ENCODE data around the gene LYPD6. TPM values are rescaled to one million over a fixed set of nuclear protein-coding genes. Genes with fewer than 3 reads are reported as not detected.
A peak's percentile ranks its signal among the peaks of the same experiment; 100 is the strongest.

LYPD6 gene
- total RNA-seq, 1 donor from 2014 or later = 0.26 TPM

DNA sequence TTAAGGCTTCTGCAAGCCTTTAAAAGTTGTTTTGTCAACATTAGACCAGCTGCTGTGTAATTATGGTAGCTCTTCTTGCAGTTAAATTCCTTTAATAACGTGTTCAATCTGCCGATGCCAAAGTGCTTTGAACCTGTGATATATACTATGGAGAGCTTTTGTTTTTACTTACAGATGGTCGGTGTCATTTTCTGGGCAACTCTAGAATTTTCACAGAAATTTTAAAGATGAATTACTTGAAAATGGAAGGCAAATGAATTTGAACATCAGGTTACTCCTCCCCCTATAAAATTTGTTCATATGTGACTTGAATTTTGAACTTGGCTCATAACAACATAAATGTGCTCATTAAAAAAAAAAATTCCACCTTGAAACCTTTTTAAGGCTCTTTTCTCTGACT, 23.0 kb downstream of the LYPD6 start:
- TF ChIP-seq, protein P1, sequence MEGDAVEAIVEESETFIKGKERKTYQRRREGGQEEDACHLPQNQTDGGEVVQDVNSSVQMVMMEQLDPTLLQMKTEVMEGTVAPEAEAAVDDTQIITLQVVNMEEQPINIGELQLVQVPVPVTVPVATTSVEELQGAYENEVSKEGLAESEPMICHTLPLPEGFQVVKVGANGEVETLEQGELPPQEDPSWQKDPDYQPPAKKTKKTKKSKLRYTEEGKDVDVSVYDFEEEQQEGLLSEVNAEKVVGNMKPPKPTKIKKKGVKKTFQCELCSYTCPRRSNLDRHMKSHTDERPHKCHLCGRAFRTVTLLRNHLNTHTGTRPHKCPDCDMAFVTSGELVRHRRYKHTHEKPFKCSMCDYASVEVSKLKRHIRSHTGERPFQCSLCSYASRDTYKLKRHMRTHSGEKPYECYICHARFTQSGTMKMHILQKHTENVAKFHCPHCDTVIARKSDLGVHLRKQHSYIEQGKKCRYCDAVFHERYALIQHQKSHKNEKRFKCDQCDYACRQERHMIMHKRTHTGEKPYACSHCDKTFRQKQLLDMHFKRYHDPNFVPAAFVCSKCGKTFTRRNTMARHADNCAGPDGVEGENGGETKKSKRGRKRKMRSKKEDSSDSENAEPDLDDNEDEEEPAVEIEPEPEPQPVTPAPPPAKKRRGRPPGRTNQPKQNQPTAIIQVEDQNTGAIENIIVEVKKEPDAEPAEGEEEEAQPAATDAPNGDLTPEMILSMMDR (IDR thresholded peaks at IDR 0.05; ENCODE audit: insufficient read depth, low read length, severe bottlenecking) = no peak
- Histone ChIP-seq H3K4me3 (ENCODE audit: low read depth, low read length) (no peak overlapping the region), H3K27me3 (ENCODE audit: control insufficient read depth, insufficient read depth, low read length) (no peaks in the 10 kb centered on the region), H3K36me3 (ENCODE audit: control insufficient read depth, insufficient read depth, low read length) (no peaks in the 10 kb centered on the region)
- no peak for FAIRE-seq
- DNase-seq (ENCODE audit: low read depth) = no peak

DNA sequence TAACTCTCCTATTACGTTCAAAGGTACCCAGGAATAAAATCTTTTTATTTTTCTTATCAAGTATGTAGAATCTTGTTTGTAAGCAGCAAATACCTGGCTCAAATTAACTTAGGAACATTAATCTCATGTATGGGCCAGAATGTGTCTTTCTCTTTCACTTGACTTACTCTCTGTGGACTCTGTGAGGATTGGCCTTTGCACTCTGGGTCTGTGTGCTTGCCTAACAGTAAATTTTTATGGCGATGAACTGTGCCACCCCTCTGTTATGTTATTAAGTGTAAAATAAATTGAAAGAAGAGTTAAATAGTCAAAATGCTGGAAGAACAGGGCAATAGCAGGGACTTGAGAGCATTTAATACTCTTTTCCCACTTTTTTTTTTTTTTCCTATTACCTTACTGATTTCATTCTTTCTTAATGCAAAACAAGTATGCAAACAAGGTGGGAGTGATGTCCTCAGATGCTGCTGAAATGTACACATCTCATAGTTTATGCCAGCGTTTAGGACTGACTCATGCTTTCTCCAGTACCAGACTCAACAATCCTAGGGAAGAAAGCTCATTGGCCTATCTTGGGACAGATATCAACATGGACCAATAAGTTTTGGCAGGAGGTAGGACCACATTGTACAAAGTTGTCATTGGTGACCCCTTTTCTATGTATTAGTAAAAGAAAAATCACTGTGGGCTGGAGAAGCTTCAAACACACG, 25.5 kb downstream of the LYPD6 start:
- FAIRE-seq = no peak
- Histone ChIP-seq H3K27me3 (ENCODE audit: control insufficient read depth, insufficient read depth, low read length) (no peaks in the 10 kb centered on the region), H3K4me3 (ENCODE audit: low read depth, low read length) (no peak overlapping the region), H3K36me3 (ENCODE audit: control insufficient read depth, insufficient read depth, low read length) (no peaks in the 10 kb centered on the region)
- DNase-seq (ENCODE audit: low read depth) = no peak
- TF ChIP-seq, protein P1 (IDR thresholded peaks at IDR 0.05; ENCODE audit: insufficient read depth, low read length, severe bottlenecking) = no peak

DNA sequence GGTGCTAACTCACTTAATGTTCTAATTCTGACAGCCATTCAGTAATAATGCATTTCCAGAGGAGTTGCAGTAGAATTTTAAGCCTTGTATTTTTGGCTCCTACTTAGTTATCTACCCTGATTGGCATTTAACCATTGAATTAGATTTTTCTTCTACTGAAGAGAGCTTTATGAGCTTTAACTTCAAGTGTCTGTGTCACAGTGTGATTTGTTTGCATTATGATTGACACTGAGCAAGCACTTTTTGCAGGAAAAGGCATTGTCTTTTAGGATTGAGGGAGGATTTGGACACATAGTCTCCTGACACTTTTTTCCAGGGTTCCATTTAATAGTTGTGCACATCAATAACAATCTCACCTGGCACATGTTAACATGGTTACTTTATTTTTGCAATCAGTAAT, 26.7 kb downstream of the LYPD6 start:
- FAIRE-seq (peak; percentile 7), DNase-seq (ENCODE audit: low read depth) (no peak)
- TF ChIP-seq, protein P1 (IDR thresholded peaks at IDR 0.05; ENCODE audit: insufficient read depth, low read length, severe bottlenecking) = no peak
- H3K4me3 ChIP-seq (ENCODE audit: low read depth, low read length) = no peak overlapping the region
- H3K36me3 ChIP-seq (ENCODE audit: control insufficient read depth, insufficient read depth, low read length) = no peaks in the 10 kb centered on the region
- H3K27me3 ChIP-seq (ENCODE audit: control insufficient read depth, insufficient read depth, low read length) = no peaks in the 10 kb centered on the region

- FAIRE-seq (peak; percentile 50), DNase-seq (ENCODE audit: low read depth) (peak; percentile 47)
- TF ChIP-seq, protein P1 (IDR thresholded peaks at IDR 0.05; ENCODE audit: insufficient read depth, low read length, severe bottlenecking) = no peak
- no peaks in the 10 kb centered on the region for H3K36me3 ChIP-seq (ENCODE audit: control insufficient read depth, insufficient read depth, low read length)
- no peak overlapping the region for H3K4me3 ChIP-seq (ENCODE audit: low read depth, low read length)
- H3K27me3 ChIP-seq (ENCODE audit: control insufficient read depth, insufficient read depth, low read length) = no peaks in the 10 kb centered on the region
Measured at GRCh38 chr2:149360106-149360505, 29.7 kb downstream of the LYPD6 start.

DNA sequence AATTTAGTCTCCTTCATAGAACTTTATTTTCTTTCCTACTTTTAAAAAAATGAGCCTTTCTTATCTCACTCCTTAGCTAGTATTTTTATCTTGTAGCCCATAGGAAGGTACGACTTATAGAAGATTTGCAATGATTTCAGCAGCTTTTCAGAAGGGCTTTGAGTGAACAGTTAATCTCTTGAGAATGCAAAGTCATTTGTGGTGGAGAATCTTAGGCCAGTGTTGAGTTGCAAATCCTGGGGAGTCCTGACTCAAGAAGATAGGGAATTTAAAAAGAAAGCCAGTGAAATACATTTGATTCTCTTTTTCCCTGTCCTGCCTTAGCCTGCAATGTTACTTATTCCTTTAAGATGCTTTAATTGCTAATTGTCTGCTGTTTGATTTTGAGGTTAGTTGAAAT, 33.6 kb downstream of the LYPD6 start:
- no peak for FAIRE-seq
- TF ChIP-seq, protein P1 (IDR thresholded peaks at IDR 0.05; ENCODE audit: insufficient read depth, low read length, severe bottlenecking) = no peak
- no peak overlapping the region for H3K4me3 ChIP-seq (ENCODE audit: low read depth, low read length)
- H3K27me3 ChIP-seq (ENCODE audit: control insufficient read depth, insufficient read depth, low read length) = no peaks in the 10 kb centered on the region
- no peaks in the 10 kb centered on the region for H3K36me3 ChIP-seq (ENCODE audit: control insufficient read depth, insufficient read depth, low read length)
- no peak for DNase-seq (ENCODE audit: low read depth)

DNA sequence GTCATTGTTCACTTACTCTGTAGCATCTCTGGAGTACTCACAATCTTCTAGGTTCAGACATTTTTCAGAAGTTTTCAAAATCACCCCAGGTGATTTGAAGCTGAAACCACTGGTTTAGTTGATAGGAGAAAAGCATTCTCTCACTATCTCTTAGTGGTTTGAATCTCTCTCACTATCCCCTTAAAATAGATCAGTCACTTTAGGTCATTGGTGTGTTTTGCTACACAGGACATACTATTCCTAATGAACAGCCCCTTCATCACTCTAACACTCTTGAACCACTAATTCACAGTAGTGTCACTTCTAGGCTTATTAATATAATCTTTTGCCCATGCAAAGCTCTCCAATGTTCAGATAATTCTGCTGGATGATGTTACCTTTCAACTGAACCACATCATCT, 34.5 kb downstream of the LYPD6 start:
- no peak for DNase-seq (ENCODE audit: low read depth)
- TF ChIP-seq, protein P1 (IDR thresholded peaks at IDR 0.05; ENCODE audit: insufficient read depth, low read length, severe bottlenecking) = no peak
- Histone ChIP-seq H3K4me3 (ENCODE audit: low read depth, low read length) (no peak overlapping the region), H3K27me3 (ENCODE audit: control insufficient read depth, insufficient read depth, low read length) (no peaks in the 10 kb centered on the region), H3K36me3 (ENCODE audit: control insufficient read depth, insufficient read depth, low read length) (no peaks in the 10 kb centered on the region)
- FAIRE-seq = no peak
